ENCODE data around the gene VWA5B2.

Gene VWA5B2

GRCh38 chr3:184238246-184238818, 8.9 kb downstream of the VWA5B2 start:
- TF ChIP-seq, protein P1, sequence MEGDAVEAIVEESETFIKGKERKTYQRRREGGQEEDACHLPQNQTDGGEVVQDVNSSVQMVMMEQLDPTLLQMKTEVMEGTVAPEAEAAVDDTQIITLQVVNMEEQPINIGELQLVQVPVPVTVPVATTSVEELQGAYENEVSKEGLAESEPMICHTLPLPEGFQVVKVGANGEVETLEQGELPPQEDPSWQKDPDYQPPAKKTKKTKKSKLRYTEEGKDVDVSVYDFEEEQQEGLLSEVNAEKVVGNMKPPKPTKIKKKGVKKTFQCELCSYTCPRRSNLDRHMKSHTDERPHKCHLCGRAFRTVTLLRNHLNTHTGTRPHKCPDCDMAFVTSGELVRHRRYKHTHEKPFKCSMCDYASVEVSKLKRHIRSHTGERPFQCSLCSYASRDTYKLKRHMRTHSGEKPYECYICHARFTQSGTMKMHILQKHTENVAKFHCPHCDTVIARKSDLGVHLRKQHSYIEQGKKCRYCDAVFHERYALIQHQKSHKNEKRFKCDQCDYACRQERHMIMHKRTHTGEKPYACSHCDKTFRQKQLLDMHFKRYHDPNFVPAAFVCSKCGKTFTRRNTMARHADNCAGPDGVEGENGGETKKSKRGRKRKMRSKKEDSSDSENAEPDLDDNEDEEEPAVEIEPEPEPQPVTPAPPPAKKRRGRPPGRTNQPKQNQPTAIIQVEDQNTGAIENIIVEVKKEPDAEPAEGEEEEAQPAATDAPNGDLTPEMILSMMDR (IDR thresholded peaks at IDR 0.05; ENCODE audit: extremely low read depth, insufficient read depth, missing control alignments) = no peak
- in situ Hi-C loops (cut with MboI; ENCODE audit: low pct_unique_long_range_greater_than_20kb, low sequenced_read_pairs, unreplicated experiment) = loop anchor here (25.0 kb wide), 1 partner anchor 351 kb away; the partner anchor contains the start of gene PARL
- DNase-seq (ENCODE audit: low spot score) = no peak

DNA sequence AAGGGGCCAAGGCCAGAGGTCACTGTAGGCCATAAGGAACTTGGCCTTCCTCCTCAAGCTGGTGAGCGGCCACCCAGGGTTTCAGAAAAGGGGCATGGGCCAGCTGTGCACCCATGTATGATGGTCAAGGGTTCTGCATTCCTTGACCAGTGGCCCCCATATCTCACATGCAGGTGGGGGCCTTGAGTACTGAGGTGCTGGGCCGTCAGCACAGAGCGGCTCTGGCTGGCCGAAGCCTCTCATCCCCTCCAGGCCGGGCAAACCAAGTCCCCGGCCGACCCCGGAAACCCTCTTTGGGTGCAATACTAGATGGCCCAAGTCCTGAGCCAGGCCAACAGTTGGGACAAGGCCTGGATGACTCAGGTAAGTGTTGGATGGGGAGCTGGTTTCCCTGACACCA, 9.8 kb downstream of the VWA5B2 start:
- no peak for DNase-seq (ENCODE audit: low spot score)
- TF ChIP-seq, protein P1 (IDR thresholded peaks at IDR 0.05; ENCODE audit: extremely low read depth, insufficient read depth, missing control alignments) = no peak
- in situ Hi-C loops (cut with MboI; ENCODE audit: low pct_unique_long_range_greater_than_20kb, low sequenced_read_pairs, unreplicated experiment) = loop anchor here (25.0 kb wide), 1 partner anchor 352 kb away; the partner anchor contains the start of gene PARL

DNA sequence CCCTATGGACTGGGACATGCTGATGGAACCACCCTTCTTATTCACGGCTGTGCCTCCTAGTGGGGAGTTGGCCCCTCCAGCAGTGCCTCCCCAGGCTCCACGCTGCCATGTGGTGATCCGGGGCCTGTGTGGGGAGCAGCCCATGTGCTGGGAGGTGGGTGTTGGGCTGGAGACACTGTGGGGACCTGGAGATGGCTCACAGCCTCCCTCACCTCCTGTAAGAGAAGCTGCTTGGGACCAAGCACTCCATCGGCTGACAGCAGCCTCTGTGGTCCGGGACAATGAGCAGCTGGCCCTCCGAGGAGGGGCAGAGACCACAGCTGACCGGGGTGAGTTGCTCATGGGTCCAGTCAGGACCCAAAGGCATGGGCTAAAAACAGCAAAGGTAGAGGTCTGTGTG, 10.3 kb downstream of the VWA5B2 start:
- TF ChIP-seq, protein P1 (IDR thresholded peaks at IDR 0.05; ENCODE audit: extremely low read depth, insufficient read depth, missing control alignments) = no peak
- no peak for DNase-seq (ENCODE audit: low spot score)
- in situ Hi-C loops (cut with MboI; ENCODE audit: low pct_unique_long_range_greater_than_20kb, low sequenced_read_pairs, unreplicated experiment) = loop anchor here (25.0 kb wide), 1 partner anchor 352 kb away; the partner anchor contains the start of gene PARL

DNA sequence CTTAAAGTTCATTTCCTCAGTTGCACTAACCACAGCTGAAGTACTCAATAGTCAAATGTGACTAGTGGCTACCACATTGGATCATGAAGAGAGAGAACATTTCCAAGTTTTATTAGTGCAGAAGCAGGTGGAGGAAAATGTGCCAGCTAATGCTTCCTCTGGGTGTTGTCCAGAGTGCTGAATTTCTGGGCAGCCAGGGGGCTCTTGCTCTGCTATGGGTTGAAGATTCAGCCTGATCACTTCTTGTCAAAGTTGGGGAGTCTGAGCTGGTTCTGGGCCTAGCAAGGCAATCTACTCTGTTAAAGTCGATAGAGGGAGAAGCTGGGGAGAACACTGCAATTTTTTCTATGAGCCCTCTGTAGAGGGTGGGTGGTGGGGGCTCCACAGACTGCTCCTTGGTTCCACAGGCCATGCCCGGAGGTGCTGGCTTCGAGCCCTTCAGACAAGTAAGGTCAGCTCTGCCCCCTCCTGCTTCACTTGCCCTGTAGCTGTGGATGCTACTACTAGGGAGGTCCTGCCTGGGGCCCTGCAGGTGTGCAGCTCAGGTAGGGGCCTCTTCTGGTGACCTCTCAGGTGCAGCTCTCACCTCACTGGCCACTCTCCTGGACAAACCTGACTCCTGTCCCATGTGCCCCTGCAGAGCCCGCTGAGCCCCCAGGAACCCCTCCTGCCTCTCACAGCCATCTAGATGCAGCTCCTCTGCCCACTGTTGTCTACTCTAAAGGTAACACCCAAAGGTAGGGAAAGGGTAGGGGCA, 11.2 kb downstream of the VWA5B2 start:
- in situ Hi-C loops (cut with MboI; ENCODE audit: low pct_unique_long_range_greater_than_20kb, low sequenced_read_pairs, unreplicated experiment) = loop anchor here (25.0 kb wide), 1 partner anchor 353 kb away; the partner anchor contains the start of gene PARL
- TF ChIP-seq, protein P1 (IDR thresholded peaks at IDR 0.05; ENCODE audit: extremely low read depth, insufficient read depth, missing control alignments) = no peak
- no peak for DNase-seq (ENCODE audit: low spot score)

GRCh38 chr3:184241141-184241446, 11.7 kb downstream of the VWA5B2 start:
- no peak for DNase-seq (ENCODE audit: low spot score)
- TF ChIP-seq, protein P1 (IDR thresholded peaks at IDR 0.05; ENCODE audit: extremely low read depth, insufficient read depth, missing control alignments) = no peak
- in situ Hi-C loops (cut with MboI; ENCODE audit: low pct_unique_long_range_greater_than_20kb, low sequenced_read_pairs, unreplicated experiment) = loop anchor here (25.0 kb wide), 1 partner anchor 354 kb away; the partner anchor contains the start of gene PARL

- TF ChIP-seq, protein P1 (IDR thresholded peaks at IDR 0.05; ENCODE audit: extremely low read depth, insufficient read depth, missing control alignments) = peak; percentile 72
- in situ Hi-C loops (cut with MboI; ENCODE audit: low pct_unique_long_range_greater_than_20kb, low sequenced_read_pairs, unreplicated experiment) = loop anchor here (25.0 kb wide), 1 partner anchor 354 kb away; the partner anchor contains the start of gene PARL
- DNase-seq (ENCODE audit: low spot score) = peak; percentile 74
Observed at GRCh38 chr3:184241447-184242296, 12.3 kb downstream of the VWA5B2 start.
